Activated CD8-positive, alpha-beta memory T cell treated with anti-CD3 and anti-CD28 coated beads, Interleukin-2, amount 50 U/mL, for 1 hour (primary cell): Measurements from ENCODE around the gene WFIKKN1.
"Not testable (repeated sequence)": the region's sequence is repeated elsewhere in the genome, so short reads cannot be mapped to it uniquely, and the experiment has no call there.

Source experiments
- DNase-seq: peaks from one replicate; pipeline ENCODE4 v3.0.0-alpha.2; 2020; ENCODE audit errors: extremely low read depth

WFIKKN1 gene

DNA sequence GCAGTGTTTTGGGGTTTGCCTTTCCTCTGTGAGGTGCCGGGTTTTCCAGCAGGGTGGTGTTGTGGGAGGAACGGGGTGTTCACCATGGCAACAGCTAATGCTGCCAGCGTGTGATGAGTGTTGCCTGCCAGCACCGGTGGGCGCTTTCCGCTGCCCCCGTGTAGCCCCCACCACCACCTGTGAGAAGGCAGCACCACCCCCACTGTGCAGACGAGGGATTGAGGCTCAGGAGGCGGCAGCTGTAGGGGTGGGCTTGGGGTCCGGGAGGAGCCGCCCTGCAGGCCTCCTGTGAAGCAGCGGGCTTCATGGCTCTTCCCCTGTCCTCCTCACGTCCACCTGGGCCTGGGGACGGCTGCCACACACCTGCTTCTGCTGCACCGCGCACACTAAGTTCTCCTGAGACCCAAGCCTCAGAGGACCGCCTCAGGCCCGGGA, 35.7 kb upstream of the WFIKKN1 start:
- no peak for DNase-seq

DNA sequence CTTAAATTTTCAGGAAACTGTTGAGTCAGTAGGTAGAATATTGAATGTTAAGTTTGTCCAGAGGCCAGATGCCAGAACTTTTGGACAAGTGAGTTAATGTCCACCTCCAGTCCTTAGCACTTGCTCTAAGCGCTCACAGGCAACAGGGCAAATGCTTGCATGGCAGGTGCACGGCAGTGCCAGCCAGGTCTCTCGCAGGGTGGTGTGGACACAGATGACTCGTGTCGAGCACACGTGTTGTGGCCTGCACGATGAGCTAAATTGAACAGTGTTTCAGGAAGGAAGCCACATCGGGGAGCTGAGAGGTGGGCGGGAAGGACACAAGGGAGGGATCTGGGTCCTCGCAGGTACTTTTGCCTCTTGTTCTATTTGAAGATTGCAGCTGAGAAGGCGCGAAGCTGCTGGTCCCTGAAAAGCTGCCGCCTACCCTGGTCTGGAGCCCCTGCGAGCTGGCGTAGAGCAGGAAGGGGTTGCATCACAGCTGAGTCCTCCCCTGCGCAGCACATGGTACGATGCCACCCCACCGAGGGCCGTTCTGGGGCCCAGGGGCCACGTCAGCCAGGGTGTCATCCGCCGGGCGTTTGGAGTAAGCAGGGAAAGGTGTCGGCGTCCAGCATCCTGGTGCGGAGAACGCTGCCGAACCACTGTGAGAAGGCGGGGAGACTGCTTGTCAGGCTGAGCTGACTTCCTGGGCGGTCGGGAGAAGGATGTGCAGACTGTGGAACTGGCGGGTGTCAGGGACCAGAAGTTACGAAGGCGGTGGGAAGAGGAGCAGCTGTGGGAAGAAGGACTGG, 34.6 kb upstream of the WFIKKN1 start:
- no peak for DNase-seq

DNA sequence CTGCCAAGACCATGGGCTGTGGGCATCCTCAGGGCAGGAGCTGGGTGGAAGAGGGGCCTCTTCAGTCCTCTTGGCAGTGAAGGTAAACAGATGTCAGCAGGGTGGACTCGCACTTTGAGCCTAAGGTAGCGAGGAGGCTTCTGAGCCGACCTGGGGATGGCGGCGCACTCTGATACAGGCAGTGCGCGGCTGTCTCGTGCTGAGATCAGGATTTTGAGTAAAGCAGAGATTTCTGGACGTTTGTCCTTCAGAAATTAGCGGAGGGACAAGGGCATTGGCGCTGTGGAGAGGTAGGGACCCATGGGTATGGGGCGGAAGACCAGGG, 34.1 kb upstream of the WFIKKN1 start:
- DNase-seq: no peak

DNA sequence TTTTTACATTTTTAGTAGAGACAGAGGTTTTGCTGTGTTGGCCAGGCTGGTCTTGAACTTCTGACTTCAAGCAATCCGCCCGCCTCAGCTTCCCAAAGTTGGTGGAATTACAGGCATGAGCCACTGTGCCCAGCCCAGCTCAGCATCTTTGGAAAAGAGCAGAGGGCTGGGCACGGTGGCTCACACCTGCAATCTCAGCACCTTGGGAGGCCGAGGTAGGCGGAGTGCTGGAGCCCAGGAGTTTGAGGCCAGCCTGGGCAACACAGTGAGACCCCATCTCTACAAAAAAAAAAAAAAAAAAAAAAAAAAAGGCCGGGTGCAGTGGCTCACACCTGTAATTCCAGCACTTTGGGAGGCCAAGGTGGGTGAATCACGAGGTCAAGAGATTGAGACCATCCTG, 33.1 kb upstream of the WFIKKN1 start:
- DNase-seq: not testable (repeated sequence)

DNA sequence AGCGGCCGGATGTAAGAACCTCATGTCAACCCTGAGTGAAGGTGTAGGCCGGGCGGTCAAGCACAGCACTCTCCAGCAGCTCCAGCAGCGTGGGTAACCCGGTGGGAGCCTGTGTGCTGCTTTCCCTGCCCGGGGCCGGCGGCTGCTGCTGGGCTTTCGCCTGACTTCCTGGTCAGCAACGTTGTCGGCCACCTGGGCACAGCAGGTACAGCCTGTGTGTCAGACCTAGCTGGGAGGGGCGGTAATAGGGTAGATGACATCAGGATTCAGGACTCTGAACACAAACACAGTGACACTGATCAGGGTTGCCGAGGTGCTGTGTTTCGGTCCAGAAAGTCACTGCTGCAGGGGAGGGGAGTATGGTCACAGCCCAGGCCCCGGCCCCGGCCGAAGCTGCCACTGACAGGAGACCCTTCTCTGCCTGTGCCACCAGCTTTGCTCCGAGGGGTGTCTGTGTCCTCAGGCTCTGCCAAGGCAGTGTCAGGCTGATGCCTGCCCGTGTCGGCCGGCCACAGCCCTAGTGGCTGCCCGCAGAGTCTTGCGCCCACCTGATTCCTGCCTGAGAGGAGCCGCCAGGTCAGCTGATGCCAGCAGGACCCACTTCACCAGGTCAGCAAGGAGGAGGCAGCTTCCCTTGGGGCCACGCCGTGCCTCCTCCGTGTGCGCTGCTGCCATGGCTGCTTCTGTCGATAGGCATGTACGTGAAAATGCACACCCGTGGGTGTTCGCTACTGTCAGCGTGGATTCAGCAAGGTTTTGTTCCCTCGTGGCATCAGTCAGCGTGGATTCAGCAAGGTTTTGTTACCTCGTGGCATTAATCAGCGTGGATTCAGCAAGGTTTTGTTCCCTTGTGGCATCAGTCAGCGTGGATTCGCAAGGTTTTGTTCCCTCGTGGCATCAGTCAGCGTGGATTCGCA, 31.7 kb upstream of the WFIKKN1 start:
- no peak for DNase-seq

DNA sequence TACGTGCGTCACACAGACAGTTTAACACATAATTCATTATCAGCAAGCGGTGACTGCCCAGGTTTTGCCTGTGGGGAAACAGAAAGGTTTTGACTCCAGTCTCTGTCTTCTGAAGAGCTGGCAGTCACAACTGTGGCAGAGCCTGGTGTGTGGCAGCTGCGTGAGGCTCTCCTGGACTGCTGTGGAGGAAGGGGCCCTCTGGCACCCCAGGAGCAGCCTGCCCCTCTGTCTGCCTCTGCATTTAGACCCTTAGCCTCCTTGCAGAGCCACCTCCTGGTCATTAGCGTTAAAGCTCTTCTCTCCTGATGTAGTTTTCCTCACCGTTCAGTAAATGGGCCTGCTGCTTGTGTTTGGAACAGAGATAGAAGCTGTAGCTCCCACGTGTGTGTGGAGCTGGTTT, 30.0 kb upstream of the WFIKKN1 start:
- no peak for DNase-seq

DNA sequence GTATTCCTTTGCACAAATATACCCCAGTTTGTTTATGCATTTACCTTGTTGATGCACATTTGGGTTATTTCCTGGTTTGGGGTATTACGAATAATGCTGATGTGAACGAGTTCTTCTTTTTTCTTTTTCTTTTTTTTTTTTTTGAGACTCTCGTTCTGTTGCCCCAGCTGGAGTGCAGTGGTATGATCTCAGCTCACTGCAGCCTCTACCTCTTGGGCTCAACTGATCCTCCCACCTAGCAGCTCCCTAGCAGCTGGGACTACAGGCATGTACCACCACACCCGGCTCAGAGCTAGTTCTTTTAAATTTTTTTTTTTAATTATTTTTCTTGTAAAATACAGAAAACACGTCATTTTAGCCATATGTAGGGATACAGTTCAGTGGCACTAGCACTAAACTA, 26.9 kb upstream of the WFIKKN1 start:
- DNase-seq: no peak

DNA sequence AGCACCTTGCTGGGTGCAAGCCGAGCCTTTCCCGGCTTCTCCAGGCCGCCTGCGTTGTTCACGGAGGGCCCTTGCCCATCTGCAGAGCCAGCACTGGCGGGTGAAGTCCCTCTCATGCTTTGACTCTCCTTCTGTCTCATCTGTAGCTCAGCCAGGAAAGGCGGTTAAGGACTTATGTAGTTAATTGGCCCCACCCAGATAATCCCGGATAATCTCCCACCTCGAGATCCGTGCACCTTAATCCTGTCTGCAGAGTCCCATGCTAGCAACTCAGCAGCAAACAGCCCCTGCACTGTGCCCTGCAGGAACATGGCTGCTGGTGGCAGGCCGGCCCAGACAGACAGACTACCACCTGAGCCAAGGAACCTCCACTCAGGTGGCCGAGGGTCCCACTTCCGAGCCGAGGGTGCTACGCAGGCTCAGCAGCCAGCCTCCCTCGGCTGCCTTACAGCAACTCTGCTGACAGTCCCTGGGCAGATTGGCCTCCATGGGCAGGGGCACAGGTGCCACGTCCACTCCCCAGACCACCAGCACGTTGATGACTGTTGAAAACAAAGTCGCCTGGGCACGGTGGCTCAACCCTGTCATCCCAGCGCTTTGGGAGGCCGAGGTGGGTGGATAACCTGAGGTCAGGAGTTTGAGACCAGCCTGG, 24.0 kb upstream of the WFIKKN1 start:
- DNase-seq: no peak

DNA sequence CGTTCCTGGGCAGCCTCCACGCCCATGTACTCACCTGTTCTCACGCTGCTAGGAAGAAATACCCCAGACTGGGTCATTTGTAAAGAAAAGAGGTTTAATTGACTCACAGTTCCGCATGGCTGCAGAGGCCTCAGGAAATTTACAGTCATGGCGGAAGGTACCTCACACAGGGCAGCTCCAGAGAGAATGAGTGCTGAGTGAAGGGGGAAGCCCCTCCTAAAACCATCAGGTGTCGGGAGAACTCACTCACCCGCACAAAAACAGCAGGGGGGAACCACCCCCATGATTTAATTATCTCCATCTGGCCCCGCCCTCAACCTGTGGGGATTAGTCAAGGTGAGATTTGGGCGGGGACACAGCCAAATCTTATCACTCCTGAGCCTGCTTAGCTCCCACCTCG, 22.8 kb upstream of the WFIKKN1 start:
- no peak for DNase-seq

DNA sequence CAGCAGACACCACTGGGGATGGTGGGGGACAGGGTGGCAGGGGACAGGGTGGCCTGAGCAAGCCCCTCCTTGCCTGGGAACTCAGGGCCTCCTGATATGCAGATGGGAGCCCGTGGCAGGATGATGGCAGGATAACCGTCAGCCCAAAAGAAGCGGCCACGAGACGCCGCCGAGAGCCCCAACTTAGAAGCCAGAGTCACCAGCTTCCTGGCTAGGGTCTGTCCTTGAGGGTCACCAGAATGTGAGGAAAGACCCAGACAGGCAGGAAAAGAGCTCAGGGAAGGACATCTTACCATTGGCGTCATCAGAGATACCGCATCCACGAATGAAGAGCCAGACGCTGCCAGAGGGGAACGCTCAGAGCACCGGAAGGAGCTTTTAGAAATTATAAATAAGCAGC, 21.5 kb upstream of the WFIKKN1 start:
- DNase-seq: no peak

DNA sequence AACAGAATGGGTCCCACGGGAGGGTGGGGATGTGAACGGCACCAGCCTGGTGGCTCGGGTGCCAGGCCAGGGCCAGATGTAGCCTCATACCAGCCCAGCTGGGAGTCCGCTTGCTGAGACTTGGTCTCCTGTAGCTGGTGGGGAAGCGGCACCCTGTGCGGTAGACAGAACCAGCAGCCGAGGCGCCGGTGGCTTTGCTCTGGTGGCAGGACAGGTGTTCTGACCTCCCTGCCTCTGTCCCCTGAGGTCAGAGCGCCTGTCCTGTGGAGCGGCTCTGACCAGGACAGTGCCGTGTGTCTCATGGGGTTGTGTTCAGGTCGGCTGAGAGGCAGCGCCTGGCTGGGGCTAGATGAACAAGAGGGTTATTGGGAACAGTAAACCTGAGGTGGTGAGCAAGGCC, 20.8 kb upstream of the WFIKKN1 start:
- DNase-seq: no peak

DNA sequence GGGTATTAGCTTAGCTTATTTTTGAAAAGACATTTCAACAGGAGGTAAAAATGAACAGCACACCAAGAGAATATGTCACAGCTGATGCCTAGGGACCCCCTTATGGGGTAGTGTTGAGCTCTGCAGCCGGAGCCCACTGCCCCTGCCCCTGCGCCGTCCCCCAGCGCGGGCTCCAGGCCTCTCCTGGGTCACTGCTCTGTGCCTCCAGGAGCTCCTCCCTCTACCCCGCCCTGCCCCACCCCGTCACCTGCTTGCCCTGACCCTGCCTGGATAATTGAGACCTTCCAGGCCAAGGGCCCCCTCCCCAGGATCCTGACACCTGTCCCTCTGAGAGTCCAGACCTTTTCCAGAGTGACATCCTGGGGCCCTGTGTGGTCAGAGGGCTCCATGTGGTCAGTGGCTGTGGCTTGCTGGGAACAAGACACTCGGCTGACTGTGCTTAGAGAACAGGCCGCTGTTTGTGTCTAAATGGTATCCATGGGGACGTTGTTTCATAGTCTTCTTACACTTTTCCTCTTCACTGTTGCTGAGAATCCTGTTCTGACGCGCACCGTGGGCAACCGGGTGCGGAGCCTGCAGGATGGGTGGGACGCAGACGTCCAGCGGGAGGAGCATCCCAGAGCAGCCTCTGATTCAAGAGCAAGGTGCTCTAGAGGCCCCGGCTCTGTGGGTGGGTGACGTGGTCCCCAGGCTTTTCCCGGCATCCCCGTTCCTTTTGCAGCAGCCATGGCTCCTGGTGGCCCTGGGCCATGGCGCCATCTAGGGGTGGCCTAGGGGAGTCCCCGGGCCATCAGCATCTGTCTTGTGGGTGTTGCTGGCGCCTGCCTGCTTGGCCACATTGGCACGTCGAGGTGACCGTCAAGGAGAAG, 20.0 kb upstream of the WFIKKN1 start:
- DNase-seq: no peak

DNA sequence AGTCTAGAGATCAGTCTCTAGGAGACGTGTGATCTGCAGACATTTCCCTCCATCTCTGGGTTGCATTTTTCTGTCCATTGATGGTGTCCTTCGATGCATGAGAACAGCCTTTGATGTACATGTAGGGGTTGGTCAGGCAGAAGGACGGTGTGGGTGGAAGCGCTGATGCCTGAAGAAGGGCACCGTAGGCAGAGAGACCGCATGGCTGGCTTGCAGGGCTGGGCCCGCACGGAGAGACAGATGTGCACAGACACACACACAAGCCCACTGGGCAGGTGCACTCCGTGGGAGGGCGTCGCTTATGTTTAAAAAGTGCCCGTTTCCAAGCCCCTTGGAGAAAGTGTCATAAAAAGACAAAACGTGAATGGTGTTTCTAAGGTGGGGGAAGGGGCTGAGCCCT, 15.7 kb upstream of the WFIKKN1 start:
- no peak for DNase-seq

DNA sequence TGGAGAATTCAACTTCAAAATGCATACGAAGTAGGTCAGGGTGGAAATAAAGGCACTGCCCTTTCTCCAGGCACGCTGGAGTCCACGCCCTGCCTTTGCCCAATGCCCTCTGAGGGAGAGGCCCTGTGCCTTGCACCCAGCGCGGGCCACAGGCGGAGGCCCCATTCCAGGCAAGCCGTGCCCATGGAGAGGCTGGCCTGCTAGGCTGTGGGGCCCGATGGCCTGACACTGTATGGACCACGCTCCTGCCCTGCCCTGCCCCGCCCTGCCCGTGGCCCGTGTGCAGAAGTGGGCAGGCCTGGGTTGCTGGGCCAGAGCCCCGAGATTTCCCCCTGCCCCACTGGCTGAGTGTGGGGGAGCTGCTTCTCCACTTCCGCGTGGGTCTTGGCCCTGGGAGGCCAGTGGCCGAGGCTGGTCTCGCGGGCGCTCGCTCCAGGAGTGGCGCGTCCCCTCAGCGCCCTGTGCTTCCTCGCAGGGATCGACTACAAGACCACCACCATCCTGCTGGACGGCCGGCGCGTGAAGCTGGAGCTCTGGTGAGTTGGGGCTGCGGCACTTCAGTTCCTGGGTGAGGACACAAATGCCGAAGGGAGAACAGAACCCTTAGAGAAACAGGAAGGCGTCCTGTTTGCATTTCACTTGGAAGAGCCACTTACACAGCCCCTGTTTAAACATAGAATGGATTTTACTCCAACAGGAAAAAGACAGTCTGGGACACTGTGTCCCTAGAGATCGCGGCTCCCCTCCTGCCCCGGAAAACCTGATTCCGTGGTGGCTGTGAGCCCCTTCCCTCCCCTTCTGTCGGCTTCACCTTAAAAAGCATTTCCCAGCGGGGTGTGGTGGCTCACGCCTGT, 13.8 kb upstream of the WFIKKN1 start:
- DNase-seq: no peak

DNA sequence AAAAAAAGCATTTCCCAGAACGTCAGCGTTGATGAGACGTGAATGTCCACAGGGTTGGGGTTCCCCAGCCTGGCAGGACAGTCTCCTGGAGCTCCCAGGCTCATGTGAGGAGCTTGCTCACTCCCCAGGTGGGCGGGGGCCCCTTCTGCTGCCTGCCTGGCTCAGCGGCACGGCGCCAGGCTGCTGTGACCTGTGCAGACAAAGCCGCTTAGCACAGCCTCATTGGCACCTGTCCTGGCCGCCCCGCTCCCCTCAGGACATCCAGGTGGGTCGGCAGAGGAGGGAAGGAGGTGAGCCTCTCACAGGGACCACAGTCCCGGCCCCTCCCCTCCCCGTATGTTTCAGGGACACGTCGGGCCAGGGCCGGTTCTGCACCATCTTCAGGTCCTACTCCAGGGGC, 12.9 kb upstream of the WFIKKN1 start:
- DNase-seq: no peak

DNA sequence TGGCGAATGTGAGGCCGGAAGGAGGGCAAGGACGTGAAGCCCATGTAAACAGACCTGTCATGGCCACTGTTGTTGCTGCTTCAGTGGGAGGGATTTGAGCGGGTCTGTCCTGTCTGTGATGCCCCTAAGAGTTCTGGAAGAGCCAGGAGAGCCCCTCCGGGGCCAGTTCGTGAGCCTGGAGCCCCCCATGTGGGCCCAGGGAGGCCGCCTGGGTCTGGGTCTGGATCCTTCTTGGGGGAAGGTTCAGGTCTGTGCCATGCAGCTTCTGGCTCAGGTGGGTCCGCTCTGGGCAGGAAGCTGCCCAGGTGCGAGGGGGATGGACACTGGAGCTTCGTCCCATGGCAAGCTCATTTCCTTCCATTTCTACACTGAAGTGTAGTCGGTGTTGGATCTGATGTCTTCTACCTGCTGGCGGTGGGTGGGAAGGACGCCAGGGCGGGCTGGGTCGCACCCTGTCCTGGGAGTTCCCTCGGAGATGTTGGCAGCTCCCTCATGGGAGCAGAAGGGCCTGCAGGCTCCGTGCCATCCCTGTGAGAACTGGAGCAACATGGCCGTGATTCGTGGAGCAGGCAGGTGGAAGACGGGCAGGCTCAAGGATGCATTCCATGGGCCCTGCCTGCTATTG, 11.2 kb upstream of the WFIKKN1 start:
- no peak for DNase-seq

DNA sequence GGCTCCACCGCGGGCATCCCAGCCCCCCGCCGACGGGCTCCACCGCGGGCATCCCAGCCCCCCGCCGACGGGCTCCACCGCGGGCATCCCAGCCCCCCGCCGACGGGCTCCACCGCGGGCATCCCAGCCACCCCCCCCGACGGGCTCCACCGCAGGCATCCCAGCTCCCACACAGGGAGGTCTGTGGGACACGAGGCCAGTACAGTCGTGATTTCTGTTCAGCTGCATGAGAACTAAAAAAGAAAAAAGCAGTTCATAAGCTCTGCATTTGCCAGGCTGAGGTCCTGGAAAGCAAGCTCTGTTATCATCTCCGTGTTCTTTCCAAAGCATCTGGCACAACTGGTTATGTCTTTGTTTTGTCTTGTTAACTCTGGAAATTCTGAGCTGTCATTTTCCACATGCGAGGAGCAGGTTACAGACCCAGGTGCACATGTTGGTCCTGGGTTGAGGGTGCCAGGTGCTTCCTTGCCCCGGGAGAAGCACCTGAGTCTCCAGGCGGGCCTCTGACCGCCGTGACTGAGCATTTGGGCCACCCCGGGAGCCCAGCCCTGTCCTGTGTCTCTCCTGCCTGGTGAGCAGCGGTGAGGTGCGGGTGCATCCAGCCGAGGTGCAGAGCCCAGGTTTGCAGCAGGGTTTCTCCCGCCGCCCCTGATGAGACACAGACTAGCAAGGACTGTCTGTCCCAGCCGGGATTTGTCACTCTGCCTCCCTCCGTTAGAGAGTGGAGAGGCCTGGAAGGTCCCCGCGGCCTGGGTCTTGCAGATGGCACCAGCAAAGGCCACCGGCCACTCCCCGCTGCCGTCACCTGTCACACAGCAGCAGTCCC, 9.9 kb upstream of the WFIKKN1 start:
- no peak for DNase-seq

DNA sequence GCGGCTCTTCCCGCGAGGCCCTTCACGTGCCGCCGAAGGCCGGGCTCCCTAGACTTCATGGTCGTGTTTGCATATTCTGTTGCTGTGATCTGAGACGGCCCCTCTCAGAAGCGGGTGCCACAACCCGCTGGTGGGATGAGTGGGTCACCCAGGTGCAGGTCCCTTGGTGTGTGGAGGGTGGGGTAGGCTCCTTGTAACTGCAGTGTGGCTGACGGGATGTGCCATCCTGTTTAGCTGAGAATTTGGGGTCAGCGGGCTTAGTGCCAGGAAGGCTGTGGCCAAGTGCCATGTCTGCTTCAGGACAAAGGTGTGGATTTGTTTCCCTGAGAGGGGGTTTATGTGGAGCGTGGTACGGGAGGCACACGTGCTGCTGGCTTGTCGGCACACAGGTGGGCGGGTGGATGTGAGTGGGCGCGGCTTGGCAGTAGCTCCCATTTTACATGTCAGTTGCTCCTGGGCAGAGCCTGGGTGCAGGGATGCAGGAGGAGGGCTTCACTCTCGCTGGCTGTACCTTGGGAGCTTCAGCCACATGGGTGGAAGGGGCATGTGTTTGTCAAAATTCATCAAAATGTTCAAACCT, 9.2 kb upstream of the WFIKKN1 start:
- no peak for DNase-seq

DNA sequence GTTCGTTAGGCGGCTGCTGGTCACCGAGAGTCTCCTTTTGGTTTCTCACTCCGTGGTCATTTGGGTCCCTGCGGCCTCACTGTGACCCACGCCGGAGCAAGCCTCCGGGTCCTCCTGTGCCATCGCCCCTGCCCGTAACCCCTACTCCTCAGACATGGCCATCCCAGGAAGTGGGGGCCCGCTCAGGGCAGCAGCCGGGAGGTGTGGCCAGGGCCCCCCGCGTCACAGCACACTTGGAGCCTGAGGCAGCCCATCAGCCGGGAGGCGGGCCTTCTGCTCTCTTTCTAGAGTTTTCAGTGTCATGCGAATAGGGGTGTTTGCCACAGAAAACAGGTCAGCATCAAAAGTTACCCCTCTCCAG, 7.9 kb upstream of the WFIKKN1 start:
- no peak for DNase-seq
